ENCODE data around the gene MINDY4. TPM values are rescaled to one million over a fixed set of nuclear protein-coding genes. Genes with fewer than 3 reads are reported as not detected.

Gene MINDY4
- polyA plus RNA-seq, 2 donors = 1.3 to 1.4 TPM

DNA sequence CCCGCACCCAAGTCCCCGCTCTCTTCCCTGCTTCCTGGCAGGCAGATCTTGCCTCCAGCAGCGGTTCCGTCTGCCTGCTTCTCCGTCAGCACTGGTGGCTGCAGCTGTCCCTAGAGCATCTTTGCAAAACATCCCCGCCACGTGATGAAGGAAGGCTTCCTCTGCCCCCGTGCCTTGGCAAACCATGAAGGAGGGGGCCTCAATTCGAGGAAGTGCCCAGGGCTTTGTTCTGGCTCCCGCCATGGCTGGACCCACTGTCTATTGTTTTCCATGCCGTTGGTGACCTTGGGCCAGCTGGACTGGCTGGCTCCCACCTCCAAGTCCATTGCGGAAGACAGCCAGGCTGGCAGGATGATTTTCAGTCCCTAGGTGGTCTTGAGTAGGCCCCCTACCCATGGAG, 127.2 kb downstream of the MINDY4 start:
- 67 to 80% methylated on average over 12 of the region's 12 CpGs for WGBS, 2 donors
- no peaks in the 10 kb centered on the region for H3K27me3 ChIP-seq (ENCODE audit: control insufficient read depth in 1 of 2, insufficient read depth in 2 of 2, low read length in 2 of 2)
- H3K9me3 ChIP-seq (ENCODE audit: control insufficient read depth in 2 of 2, insufficient read depth in 1 of 2, low read depth in 1 of 2, low read length in 1 of 2) = no peaks in the 10 kb centered on the region
- H3K36me3 ChIP-seq (ENCODE audit: control insufficient read depth in 2 of 2, insufficient read depth in 2 of 2, low read length in 1 of 2) = no peaks in the 10 kb centered on the region
- peaks cover 0 to 12% of the 10 kb centered on the region in 2 donors for H3K4me1 ChIP-seq (ENCODE audit: control insufficient read depth in 2 of 2, insufficient read depth in 2 of 2, low read length in 1 of 2)
- no peak overlapping the region for H3K27ac ChIP-seq (ENCODE audit: low read depth in 2 of 2, low read length in 1 of 2)
- no peak overlapping the region for H3K4me3 ChIP-seq (ENCODE audit: low read depth in 1 of 2, low read length in 2 of 2)

DNA sequence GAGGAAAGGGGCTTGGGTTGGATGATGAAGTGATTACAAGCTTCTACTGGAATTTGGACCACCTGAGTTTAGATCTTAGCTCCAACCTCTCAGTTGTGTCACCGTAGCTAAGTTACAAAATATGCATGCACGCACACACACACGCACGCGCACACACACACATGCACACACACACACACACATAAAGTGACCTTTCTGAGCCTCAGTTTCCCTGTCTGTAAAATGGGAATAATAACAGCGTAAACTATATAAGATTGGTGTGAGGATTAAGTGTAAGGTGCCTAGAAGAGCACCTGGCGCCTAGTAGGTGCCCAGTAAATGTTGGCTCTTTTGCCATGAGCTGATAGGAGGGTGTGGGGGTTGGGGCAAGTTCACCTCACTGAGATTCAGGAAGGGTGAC, 127.8 kb downstream of the MINDY4 start:
- Histone ChIP-seq H3K27me3 (ENCODE audit: control insufficient read depth in 1 of 2, insufficient read depth in 2 of 2, low read length in 2 of 2) (no peaks in the 10 kb centered on the region), H3K36me3 (ENCODE audit: control insufficient read depth in 2 of 2, insufficient read depth in 2 of 2, low read length in 1 of 2) (no peaks in the 10 kb centered on the region), H3K4me1 (ENCODE audit: control insufficient read depth in 2 of 2, insufficient read depth in 2 of 2, low read length in 1 of 2) (peaks cover 0 to 11% of the 10 kb centered on the region in 2 donors), H3K9me3 (ENCODE audit: control insufficient read depth in 2 of 2, insufficient read depth in 1 of 2, low read depth in 1 of 2, low read length in 1 of 2) (no peaks in the 10 kb centered on the region), H3K4me3 (ENCODE audit: low read depth in 1 of 2, low read length in 2 of 2) (no peak overlapping the region), H3K27ac (ENCODE audit: low read depth in 2 of 2, low read length in 1 of 2) (no peak overlapping the region)
- 98% methylated on average over 7 of the region's 7 CpGs for WGBS, 2 donors

DNA sequence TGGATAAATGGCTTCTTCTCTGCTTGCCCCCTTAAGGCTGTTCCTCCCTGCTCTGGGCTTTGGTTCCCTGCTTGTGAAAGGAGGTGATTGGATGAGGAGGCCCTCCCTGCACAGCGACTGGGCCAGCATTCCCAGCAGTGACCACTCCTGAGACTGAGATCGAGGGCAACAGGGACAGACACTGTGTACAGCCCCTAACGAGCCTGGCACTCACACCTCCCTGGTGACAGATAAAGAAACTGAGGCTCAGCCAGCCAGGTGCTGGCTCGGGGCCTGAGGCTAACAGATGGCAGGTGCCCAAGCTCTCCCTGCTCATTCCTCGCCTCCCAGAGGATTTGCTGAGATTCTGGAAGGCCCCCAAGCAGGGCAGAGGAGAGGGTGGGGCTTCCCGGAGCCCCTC, 128.4 kb downstream of the MINDY4 start:
- Histone ChIP-seq H3K4me1 (ENCODE audit: control insufficient read depth in 2 of 2, insufficient read depth in 2 of 2, low read length in 1 of 2) (peaks cover 5 to 10% of the 10 kb centered on the region in 2 donors), H3K36me3 (ENCODE audit: control insufficient read depth in 2 of 2, insufficient read depth in 2 of 2, low read length in 1 of 2) (no peaks in the 10 kb centered on the region), H3K27me3 (ENCODE audit: control insufficient read depth in 1 of 2, insufficient read depth in 2 of 2, low read length in 2 of 2) (no peaks in the 10 kb centered on the region), H3K27ac (ENCODE audit: low read depth in 2 of 2, low read length in 1 of 2) (peak overlapping the region; percentile 24 to 51), H3K9me3 (ENCODE audit: control insufficient read depth in 2 of 2, insufficient read depth in 1 of 2, low read depth in 1 of 2, low read length in 1 of 2) (no peaks in the 10 kb centered on the region), H3K4me3 (ENCODE audit: low read depth in 1 of 2, low read length in 2 of 2) (no peak overlapping the region)
- 48 to 58% methylated on average over 6 of the region's 6 CpGs for WGBS, 2 donors

DNA sequence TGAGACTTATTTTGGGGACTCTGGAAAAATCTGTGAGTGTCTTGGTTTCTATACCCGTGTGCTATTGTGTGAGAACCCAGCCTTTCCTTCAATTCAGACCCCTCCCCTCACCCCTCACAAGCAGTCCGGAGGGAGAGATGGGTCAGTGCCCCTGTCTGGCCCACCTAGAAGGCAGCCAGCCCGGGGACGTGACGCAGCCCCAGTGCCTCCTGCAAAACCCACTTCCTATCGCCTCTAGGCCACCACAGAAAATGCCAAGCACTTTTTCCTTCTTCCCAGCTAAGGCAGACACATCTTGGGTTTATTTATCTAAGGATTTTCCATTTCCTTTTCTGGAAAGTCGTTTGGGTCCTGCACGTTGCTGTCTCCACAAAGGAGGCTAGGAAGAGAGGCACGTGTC, 128.8 kb downstream of the MINDY4 start:
- no peaks in the 10 kb centered on the region for H3K36me3 ChIP-seq (ENCODE audit: control insufficient read depth in 2 of 2, insufficient read depth in 2 of 2, low read length in 1 of 2)
- no peaks in the 10 kb centered on the region for H3K9me3 ChIP-seq (ENCODE audit: control insufficient read depth in 2 of 2, insufficient read depth in 1 of 2, low read depth in 1 of 2, low read length in 1 of 2)
- 58 to 71% methylated on average over 9 of the region's 9 CpGs for WGBS, 2 donors
- peaks cover 9 to 12% of the 10 kb centered on the region in 2 donors for H3K4me1 ChIP-seq (ENCODE audit: control insufficient read depth in 2 of 2, insufficient read depth in 2 of 2, low read length in 1 of 2)
- H3K27me3 ChIP-seq (ENCODE audit: control insufficient read depth in 1 of 2, insufficient read depth in 2 of 2, low read length in 2 of 2) = no peaks in the 10 kb centered on the region
- H3K27ac ChIP-seq (ENCODE audit: low read depth in 2 of 2, low read length in 1 of 2) = peak overlapping the region in 1 of 2 donors; percentile 61
- H3K4me3 ChIP-seq (ENCODE audit: low read depth in 1 of 2, low read length in 2 of 2) = no peak overlapping the region

DNA sequence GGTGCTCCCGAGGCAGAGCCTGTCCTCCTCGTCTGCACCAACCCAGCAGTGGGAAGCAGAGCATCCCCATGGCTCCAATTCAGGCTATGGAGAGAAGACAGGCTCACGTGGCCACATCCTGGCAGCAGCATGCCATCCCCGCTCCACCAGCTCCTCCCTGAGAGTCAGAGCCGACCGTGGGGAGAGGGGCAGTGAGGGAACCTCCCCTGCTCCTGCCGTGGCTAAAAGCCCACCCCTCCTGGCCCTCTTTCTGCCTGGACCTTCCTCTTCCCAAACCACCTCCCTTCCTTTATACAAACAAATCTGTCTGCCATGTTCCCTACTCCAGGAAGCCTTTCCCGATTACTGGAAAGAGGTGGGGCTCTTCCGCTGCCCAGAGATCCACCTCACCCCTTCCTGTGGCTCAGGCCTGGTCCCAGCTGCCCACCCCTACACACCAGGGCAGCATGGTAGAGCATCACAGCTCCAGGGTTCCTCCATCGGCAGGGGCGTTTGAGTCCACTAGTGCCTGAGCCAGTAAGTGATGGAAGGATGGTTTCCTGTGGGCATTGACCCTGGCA, 129.7 kb downstream of the MINDY4 start:
- H3K4me1 ChIP-seq (ENCODE audit: control insufficient read depth in 2 of 2, insufficient read depth in 2 of 2, low read length in 1 of 2) = peaks cover 13 to 19% of the 10 kb centered on the region in 2 donors
- H3K27me3 ChIP-seq (ENCODE audit: control insufficient read depth in 1 of 2, insufficient read depth in 2 of 2, low read length in 2 of 2) = no peaks in the 10 kb centered on the region
- WGBS, 2 donors = 70 to 84% methylated on average over 11 of the region's 11 CpGs
- no peak overlapping the region for H3K4me3 ChIP-seq (ENCODE audit: low read depth in 1 of 2, low read length in 2 of 2)
- no peaks in the 10 kb centered on the region for H3K36me3 ChIP-seq (ENCODE audit: control insufficient read depth in 2 of 2, insufficient read depth in 2 of 2, low read length in 1 of 2)
- H3K9me3 ChIP-seq (ENCODE audit: control insufficient read depth in 2 of 2, insufficient read depth in 1 of 2, low read depth in 1 of 2, low read length in 1 of 2) = no peaks in the 10 kb centered on the region
- H3K27ac ChIP-seq (ENCODE audit: low read depth in 2 of 2, low read length in 1 of 2) = peak overlapping the region; percentile 1 to 61

DNA sequence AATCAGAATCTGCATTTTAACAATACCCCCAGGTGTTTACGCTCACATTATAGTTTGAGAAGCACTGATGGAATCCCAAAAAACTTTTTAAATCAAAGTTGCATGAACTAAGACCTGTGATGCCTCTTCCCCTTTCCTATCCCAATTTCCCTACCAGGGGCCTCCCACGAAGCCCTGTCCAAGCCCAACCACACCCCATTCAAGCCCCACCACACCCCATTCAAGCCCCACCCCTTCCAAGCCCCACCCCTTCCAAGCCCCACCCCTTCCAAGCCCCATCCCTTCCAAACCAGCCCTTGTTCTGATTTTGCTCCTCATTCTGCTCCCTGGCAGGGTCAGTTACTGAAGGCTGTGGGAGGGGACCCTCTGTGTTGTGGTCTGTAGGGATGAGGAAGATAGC, 130.6 kb downstream of the MINDY4 start:
- no peaks in the 10 kb centered on the region for H3K9me3 ChIP-seq (ENCODE audit: control insufficient read depth in 2 of 2, insufficient read depth in 1 of 2, low read depth in 1 of 2, low read length in 1 of 2)
- no peak overlapping the region for H3K4me3 ChIP-seq (ENCODE audit: low read depth in 1 of 2, low read length in 2 of 2)
- no peaks in the 10 kb centered on the region for H3K36me3 ChIP-seq (ENCODE audit: control insufficient read depth in 2 of 2, insufficient read depth in 2 of 2, low read length in 1 of 2)
- no peak overlapping the region for H3K27ac ChIP-seq (ENCODE audit: low read depth in 2 of 2, low read length in 1 of 2)
- peaks cover 15 to 16% of the 10 kb centered on the region in 2 donors for H3K4me1 ChIP-seq (ENCODE audit: control insufficient read depth in 2 of 2, insufficient read depth in 2 of 2, low read length in 1 of 2)
- H3K27me3 ChIP-seq (ENCODE audit: control insufficient read depth in 1 of 2, insufficient read depth in 2 of 2, low read length in 2 of 2) = no peaks in the 10 kb centered on the region
- 72 to 77% methylated on average over 2 of the region's 2 CpGs for WGBS, 2 donors

DNA sequence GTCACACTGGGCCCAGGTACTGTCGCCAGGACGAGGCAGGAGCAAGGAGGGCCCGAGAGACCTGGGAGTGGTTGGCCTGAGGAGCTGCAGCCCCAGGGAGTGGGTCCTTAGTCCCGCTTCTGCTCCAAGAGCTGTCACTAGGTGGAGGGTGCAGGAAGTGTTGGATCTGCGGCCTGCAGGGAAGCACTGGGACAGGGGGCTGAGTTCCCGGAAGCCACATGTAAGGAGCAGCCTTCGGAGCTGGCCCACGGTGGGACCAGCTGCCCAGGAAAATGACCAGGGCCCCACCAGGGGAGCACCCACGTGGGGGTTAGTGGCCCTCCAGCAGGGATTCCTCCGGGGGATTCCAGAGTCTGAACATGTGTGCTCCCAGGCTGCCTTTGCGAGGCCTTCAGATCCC, 131.2 kb downstream of the MINDY4 start:
- Histone ChIP-seq H3K4me3 (ENCODE audit: low read depth in 1 of 2, low read length in 2 of 2) (no peak overlapping the region), H3K4me1 (ENCODE audit: control insufficient read depth in 2 of 2, insufficient read depth in 2 of 2, low read length in 1 of 2) (peaks cover 14 to 15% of the 10 kb centered on the region in 2 donors), H3K9me3 (ENCODE audit: control insufficient read depth in 2 of 2, insufficient read depth in 1 of 2, low read depth in 1 of 2, low read length in 1 of 2) (no peaks in the 10 kb centered on the region), H3K27ac (ENCODE audit: low read depth in 2 of 2, low read length in 1 of 2) (no peak overlapping the region), H3K36me3 (ENCODE audit: control insufficient read depth in 2 of 2, insufficient read depth in 2 of 2, low read length in 1 of 2) (no peaks in the 10 kb centered on the region), H3K27me3 (ENCODE audit: control insufficient read depth in 1 of 2, insufficient read depth in 2 of 2, low read length in 2 of 2) (no peaks in the 10 kb centered on the region)
- WGBS, 2 donors = 86 to 93% methylated on average over 10 to 11 of the region's 11 CpGs

DNA sequence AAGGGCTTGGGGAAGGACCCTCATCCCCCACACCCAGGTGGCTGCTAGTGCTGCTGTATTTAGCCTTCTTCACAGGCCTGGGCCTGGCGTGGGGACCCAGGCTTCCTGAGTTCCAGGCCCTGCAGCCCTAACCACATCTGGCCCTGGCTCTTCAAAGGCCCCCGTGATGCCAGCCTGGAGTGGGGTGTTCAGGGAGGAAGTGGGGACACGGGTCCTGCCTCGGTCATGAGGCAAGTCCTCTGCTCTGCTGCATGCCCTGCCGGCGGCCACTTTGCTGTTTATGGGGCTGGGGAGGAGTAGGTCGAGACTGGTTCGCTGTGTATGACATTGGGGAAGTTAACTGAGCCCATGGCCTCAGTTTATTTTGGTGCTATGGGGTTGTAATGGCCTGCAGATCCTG, 131.9 kb downstream of the MINDY4 start:
- H3K4me1 ChIP-seq (ENCODE audit: control insufficient read depth in 2 of 2, insufficient read depth in 2 of 2, low read length in 1 of 2) = peaks cover 10 to 15% of the 10 kb centered on the region in 2 donors
- 88 to 90% methylated on average over 8 of the region's 8 CpGs for WGBS, 2 donors
- no peak overlapping the region for H3K4me3 ChIP-seq (ENCODE audit: low read depth in 1 of 2, low read length in 2 of 2)
- no peaks in the 10 kb centered on the region for H3K36me3 ChIP-seq (ENCODE audit: control insufficient read depth in 2 of 2, insufficient read depth in 2 of 2, low read length in 1 of 2)
- H3K27ac ChIP-seq (ENCODE audit: low read depth in 2 of 2, low read length in 1 of 2) = no peak overlapping the region
- H3K27me3 ChIP-seq (ENCODE audit: control insufficient read depth in 1 of 2, insufficient read depth in 2 of 2, low read length in 2 of 2) = no peaks in the 10 kb centered on the region
- H3K9me3 ChIP-seq (ENCODE audit: control insufficient read depth in 2 of 2, insufficient read depth in 1 of 2, low read depth in 1 of 2, low read length in 1 of 2) = no peaks in the 10 kb centered on the region

DNA sequence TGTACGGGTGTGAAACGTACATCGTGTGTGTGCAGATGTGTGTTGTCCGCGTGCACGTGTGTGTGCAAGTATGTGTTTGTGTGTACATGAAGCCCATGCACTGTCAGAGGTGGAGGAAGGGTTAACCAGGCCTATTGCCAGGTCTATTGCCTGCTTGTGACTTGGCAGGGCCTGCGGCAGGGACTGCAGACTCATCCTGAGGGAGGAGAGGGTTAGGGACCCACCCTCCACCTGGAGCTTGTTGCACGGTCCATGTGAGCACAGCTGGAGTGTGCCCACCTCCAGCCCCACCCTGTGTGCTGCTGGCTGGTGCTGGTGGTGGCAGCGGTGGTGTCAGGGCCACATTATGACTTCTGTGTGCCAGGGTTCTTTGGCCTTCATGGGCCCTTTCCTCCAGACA, 133.3 kb downstream of the MINDY4 start:
- no peaks in the 10 kb centered on the region for H3K9me3 ChIP-seq (ENCODE audit: control insufficient read depth in 2 of 2, insufficient read depth in 1 of 2, low read depth in 1 of 2, low read length in 1 of 2)
- no peak overlapping the region for H3K4me3 ChIP-seq (ENCODE audit: low read depth in 1 of 2, low read length in 2 of 2)
- no peaks in the 10 kb centered on the region for H3K36me3 ChIP-seq (ENCODE audit: control insufficient read depth in 2 of 2, insufficient read depth in 2 of 2, low read length in 1 of 2)
- H3K27ac ChIP-seq (ENCODE audit: low read depth in 2 of 2, low read length in 1 of 2) = no peak overlapping the region
- 77 to 80% methylated on average over 9 of the region's 9 CpGs for WGBS, 2 donors
- H3K27me3 ChIP-seq (ENCODE audit: control insufficient read depth in 1 of 2, insufficient read depth in 2 of 2, low read length in 2 of 2) = no peaks in the 10 kb centered on the region
- H3K4me1 ChIP-seq (ENCODE audit: control insufficient read depth in 2 of 2, insufficient read depth in 2 of 2, low read length in 1 of 2) = peaks cover 10 to 15% of the 10 kb centered on the region in 2 donors

All from esophagus (tissue), 2 donors.